ENCODE results near the gene GJB2. TPM values are rescaled to one million over a fixed set of nuclear protein-coding genes. Genes with fewer than 3 reads are reported as not detected.

GJB2 gene
- polyA plus RNA-seq, 3 donors from 2014 or later, result not detected

DNA sequence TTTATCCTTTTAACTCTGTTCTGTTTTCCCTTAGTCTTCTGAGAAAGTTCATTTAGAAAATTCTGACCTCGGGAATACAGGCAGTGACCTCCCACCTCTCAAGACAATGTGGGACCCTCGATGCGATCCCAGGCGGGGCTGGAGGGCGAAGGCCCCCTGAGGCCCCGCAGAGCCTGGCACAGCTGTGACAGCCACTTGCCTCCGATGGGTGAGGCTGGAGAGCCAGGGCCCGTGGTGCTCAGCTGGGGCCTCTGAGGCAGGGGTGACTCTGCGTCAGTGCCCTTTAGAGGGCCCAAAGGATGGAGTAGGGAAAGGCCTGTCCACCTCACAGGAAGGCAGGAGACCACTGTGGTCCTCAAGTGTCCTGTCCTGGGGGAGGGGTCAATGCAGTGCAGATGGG is 42.2 kb downstream of the GJB2 start:
- H3K36me3 Mint-ChIP-seq, result no peaks in the 10 kb centered on the region
- peaks cover 8 to 19% (median 10%) of the 10 kb centered on the region in 3 donors for H3K27me3 Mint-ChIP-seq (ENCODE audit: low read depth in 3 of 3)
- H3K4me1 Mint-ChIP-seq, result no peaks in the 10 kb centered on the region
- no peaks in the 10 kb centered on the region for H3K9me3 Mint-ChIP-seq
- H3K27ac Mint-ChIP-seq, result no peak overlapping the region
- H3K4me3 Mint-ChIP-seq, result no peak overlapping the region
- no peak for DNase-seq

DNA sequence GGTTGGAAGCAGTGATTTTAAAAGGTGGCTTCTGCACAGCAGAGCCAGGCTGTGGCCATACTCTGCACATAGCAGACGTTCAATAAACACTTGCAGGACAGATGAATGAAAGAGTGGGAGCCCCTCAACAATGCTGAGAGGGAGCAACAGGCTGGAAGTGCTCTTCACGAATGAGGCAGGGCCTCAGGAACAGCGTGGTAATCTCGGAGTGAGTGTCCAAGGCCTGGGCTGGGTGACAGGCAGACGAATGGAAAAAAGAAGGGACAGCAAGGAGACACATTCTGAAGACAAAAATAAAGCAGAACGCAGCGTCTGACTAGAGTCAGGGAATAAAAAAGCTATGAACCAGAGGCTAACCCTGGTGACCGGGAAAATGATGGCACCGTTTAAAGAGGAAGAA is 43.0 kb downstream of the GJB2 start:
- no peak for DNase-seq
- Mint-ChIP-seq H3K36me3 (no peaks in the 10 kb centered on the region), H3K4me1 (no peaks in the 10 kb centered on the region), H3K27me3 (ENCODE audit: low read depth in 3 of 3) (peaks cover 8 to 15% (median 10%) of the 10 kb centered on the region in 3 donors), H3K4me3 (no peak overlapping the region), H3K27ac (no peak overlapping the region), H3K9me3 (no peaks in the 10 kb centered on the region)

DNA sequence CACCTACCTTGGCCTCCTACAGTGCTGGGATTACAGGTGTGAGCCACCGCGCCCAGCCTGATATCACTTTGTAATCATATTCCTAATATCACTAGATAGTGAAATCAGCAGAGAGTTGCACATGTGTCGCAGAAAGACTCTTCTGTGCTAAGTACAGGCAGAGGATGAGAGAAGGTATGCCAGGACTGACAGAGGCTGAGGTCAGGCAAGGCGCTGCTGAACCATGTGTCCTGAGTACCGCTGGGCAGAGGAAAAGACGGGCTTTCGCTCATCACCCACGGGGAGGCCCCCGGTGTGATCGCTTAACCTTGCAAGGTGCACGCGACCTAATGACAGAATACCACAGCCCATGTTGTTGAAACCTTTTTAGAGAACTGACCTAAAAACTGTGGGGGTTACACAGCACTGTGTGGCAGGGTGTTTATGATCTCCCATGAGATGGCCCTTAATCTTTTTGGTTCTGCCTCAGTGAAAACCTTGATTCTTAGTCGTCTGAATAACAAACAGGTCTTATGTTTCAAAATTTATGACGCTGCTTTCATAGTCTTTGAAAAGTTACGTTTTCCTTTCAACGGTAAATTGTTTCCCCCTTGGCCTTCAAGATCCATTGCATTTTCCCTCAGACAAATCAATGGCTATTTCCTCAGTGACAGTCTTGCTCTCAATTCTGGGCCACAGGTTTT is 44.1 kb downstream of the GJB2 start:
- Mint-ChIP-seq H3K27ac (no peak overlapping the region), H3K4me3 (no peak overlapping the region), H3K36me3 (peaks cover 0 to 1% (median 0%) of the 10 kb centered on the region in 3 donors), H3K9me3 (no peaks in the 10 kb centered on the region), H3K27me3 (ENCODE audit: low read depth in 3 of 3) (peaks cover 8 to 13% (median 8%) of the 10 kb centered on the region in 3 donors), H3K4me1 (no peaks in the 10 kb centered on the region)
- DNase-seq, result no peak

DNA sequence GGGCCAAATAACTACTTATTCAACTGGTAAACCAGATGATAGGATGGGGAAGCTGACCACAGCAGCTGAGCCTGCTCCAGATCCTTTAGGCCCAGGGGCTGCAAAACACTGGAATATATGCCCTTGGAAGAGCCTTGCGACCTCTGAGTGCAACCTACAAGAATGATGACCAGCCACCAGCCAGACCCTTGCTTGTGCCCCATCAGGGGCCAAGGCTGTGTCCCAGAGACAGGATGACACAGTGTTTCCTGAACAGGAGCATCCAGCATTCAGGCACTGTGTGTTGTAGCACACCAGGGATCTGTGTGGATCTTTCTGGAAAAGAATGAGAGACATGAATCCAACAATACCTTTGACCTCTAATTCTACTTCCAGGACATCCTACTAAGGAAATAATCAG is 46.4 kb downstream of the GJB2 start:
- no peaks in the 10 kb centered on the region for H3K9me3 Mint-ChIP-seq
- no peak overlapping the region for H3K27ac Mint-ChIP-seq
- no peak overlapping the region for H3K4me3 Mint-ChIP-seq
- peaks cover 0 to 4% (median 0%) of the 10 kb centered on the region in 3 donors for H3K36me3 Mint-ChIP-seq
- peaks cover 1 to 8% (median 7%) of the 10 kb centered on the region in 3 donors for H3K27me3 Mint-ChIP-seq (ENCODE audit: low read depth in 3 of 3)
- no peak for DNase-seq
- H3K4me1 Mint-ChIP-seq, result no peaks in the 10 kb centered on the region

DNA sequence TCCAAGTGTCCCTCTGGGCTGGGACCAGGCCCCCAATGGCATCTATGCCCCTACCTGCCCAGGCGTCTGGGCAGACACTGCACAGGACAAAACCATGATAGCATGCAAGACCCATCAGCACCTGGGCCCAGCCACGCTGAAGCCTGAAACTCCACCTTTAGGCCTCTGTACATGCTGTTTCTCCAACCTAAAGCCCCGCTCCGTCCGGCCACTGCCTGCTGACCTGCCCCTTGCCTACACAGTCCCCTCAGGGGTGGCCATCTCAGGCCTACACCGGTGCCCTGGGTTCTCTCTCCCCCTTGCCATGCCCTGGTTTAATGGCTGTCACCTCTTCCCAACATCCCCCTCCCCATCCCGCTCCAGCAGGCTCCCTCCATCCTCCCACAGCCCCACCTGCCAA is 47.2 kb downstream of the GJB2 start:
- peaks cover 3 to 11% (median 7%) of the 10 kb centered on the region in 3 donors for H3K27me3 Mint-ChIP-seq (ENCODE audit: low read depth in 3 of 3)
- H3K36me3 Mint-ChIP-seq, result peaks cover 0 to 4% (median 0%) of the 10 kb centered on the region in 3 donors
- H3K27ac Mint-ChIP-seq, result no peak overlapping the region
- no peak for DNase-seq
- H3K9me3 Mint-ChIP-seq, result no peaks in the 10 kb centered on the region
- H3K4me3 Mint-ChIP-seq, result no peak overlapping the region
- H3K4me1 Mint-ChIP-seq, result no peaks in the 10 kb centered on the region

DNA sequence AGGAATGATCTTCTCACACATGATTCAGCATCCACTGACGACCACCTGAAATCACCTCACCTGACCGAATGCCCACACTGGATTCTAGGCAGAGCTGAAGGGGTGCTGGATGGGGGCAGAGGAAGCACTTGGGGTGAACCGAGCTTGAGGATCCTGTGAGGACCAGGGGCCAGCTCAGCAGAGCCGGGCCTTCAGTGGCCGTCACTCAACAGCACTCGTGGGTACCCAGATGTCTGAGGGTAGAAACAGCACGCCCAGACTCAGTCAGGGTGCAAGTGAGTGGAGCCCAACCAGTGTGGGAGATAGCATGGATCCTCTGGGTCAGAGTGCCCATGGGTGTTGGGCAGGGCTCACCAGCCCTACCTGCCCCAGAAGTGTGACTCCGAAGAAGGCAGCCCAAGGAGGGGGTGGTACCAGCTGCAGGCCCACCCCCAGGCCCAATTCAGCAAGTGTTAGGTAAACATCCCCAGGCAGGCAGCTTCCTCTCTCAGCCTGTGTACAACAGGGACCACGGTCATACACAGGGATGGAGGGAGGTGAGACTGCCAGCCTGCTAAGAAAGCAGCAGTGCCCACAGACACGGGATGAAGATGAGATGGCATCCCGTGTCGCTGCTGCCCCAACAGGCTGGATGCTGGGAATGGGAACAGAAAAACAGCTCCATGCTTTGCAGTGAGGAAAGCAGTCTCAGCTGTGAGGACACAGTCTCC is 48.4 kb downstream of the GJB2 start:
- Mint-ChIP-seq H3K4me1 (no peaks in the 10 kb centered on the region), H3K27ac (no peak overlapping the region), H3K4me3 (no peak overlapping the region), H3K9me3 (no peaks in the 10 kb centered on the region), H3K36me3 (peaks cover 0 to 4% (median 0%) of the 10 kb centered on the region in 3 donors), H3K27me3 (ENCODE audit: low read depth in 3 of 3) (peaks cover 3 to 11% (median 6%) of the 10 kb centered on the region in 3 donors)
- no peak for DNase-seq

DNA sequence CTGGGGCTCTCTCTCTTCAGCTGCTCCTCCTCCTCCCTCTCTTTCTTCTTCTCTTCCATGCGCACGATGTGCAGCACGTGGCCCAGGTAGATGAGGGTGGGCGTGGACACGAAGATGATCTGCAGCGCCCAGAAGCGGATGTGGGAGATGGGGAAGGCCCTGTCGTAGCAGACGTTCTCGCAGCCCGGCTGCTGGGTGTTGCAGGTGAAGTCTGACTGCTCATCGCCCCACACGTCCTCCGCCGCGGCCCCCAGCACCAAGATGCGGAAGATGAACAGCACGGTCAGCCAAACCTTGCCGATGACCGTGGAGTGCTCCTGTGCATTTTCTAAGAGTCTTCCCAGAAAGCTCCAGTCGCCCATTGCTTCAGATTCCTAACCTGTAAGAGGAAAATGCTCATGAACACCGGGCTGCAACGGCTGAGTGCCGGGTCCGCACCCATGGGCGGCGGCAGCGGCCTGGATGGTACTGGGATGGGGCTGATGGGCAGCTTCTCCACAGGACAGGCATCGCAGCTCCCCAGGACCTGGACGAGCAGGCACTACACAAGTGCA is 49.7 kb downstream of the GJB2 start:
- no peaks in the 10 kb centered on the region for H3K4me1 Mint-ChIP-seq

DNA sequence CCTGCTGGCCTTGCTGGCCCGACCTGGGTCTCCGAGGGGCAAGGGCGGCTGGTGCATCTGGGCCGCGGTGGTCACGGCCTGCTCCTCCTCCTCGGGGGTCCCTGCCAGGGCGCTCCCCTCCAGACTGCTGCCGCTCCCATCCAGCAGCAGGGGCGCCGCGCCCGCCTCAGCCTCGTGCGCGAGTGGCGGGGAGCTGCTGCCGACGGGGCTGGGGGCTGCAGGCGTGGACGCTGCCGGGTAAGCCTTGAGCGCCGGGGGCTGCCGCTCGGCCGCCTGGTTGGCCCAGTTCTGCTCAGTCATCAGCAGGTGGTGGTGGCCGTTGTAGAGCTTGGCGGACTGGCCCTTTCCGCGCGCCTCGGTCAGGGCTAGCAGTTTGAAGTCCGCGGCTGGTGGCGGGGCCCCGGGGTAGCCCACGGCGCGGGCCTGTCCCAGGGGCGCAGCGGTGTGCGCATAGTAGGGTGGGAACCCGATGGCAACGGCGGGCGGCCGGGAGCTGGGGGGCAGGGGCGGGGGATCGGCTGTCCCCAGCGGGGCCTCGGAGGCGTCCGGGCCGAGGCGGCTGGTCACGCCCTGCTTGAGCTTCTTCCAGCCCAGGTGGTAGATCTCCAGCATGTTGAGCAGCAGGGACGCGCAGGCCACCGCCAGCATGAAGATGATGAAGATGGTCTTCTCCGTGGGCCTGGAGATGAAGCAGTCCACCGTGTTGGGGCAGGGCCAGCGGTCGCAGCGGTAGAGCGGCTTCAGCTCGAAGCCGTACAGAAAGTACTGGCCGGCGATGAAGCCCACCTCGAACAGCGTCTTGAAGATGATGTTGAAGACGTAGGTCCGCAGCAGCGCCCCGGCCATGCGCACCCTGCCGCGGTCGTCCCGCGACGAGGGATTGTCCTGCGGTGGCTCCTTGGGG is 50.5 kb downstream of the GJB2 start:
- Mint-ChIP-seq H3K4me1 (no peaks in the 10 kb centered on the region), H3K27ac (no peak overlapping the region), H3K4me3 (no peak overlapping the region), H3K27me3 (ENCODE audit: low read depth in 3 of 3) (peaks cover 4 to 13% (median 6%) of the 10 kb centered on the region in 3 donors), H3K36me3 (peaks cover 0 to 4% (median 0%) of the 10 kb centered on the region in 3 donors), H3K9me3 (no peaks in the 10 kb centered on the region)
- DNase-seq, result no peak

More for the DNA sequence above, 49.7 kb downstream of the GJB2 start:
- no peak overlapping the region for H3K4me3 Mint-ChIP-seq
- H3K27ac Mint-ChIP-seq, result no peak overlapping the region
- peaks cover 3 to 11% (median 3%) of the 10 kb centered on the region in 3 donors for H3K27me3 Mint-ChIP-seq (ENCODE audit: low read depth in 3 of 3)
- H3K36me3 Mint-ChIP-seq, result peaks cover 0 to 4% (median 0%) of the 10 kb centered on the region in 3 donors
- no peak for DNase-seq
- no peaks in the 10 kb centered on the region for H3K9me3 Mint-ChIP-seq

DNA sequence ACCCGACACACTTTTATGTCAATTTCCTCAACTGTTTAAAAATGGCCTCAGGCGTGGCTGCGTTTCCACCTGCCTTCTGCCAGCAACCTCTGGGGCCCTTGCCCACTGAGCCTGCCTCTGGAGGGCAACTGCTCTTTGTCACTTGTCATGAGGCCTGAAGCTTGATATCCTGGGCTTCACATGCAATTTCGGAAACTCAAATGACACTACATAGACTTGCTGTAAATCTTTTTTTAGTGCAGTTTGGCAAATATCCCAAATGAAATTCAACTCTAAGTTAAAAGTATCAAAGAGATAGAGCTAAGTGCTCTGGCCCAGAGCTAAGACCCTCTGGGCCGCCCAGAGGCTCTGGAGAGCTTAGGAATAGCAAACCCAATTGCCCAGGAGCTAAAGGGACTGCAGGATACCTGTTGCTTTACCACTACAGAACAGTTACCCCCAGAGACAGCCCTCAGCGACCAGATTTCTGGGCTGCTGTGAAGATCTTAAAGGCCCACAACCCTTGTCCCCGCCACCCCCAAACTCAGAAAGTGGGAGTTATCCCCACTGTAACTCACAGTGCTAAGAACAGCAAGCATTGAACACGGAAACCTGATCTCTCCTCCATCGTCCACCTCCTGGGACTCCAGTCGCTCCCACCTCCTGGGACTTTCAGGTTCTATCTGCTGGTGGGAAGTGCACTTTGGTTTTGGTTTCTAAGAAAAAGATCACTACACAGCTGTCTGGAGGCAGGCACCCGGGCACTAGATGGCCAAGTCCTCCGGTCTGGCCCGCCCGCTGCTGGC is 51.3 kb downstream of the GJB2 start:
- Mint-ChIP-seq H3K4me3 (no peak overlapping the region), H3K9me3 (no peaks in the 10 kb centered on the region), H3K27ac (no peak overlapping the region), H3K4me1 (no peaks in the 10 kb centered on the region), H3K36me3 (peaks cover 0 to 4% (median 0%) of the 10 kb centered on the region in 3 donors), H3K27me3 (ENCODE audit: low read depth in 3 of 3) (peaks cover 4 to 14% (median 6%) of the 10 kb centered on the region in 3 donors)
- no peak for DNase-seq

DNA sequence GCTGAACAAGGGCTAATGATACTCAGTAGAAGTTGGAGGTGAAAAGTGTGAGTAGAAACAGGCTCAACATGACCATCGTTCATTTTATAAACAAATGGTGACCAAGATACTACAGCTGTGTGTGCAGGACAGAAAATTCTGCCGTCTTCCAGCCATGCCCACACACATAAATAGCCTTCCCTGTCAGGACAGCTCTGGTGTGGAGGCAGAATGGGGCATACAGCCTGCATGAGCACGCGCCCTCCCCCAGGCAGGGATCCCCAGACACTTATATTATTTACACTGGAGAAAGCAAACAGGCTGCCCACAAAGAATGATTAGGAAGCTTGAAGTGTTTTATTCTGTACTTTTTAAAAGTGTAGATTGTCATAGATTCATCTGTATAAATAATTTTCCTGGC is 52.3 kb downstream of the GJB2 start:
- no peak for DNase-seq
- Mint-ChIP-seq H3K27me3 (ENCODE audit: low read depth in 3 of 3) (peaks cover 4 to 14% (median 6%) of the 10 kb centered on the region in 3 donors), H3K9me3 (no peaks in the 10 kb centered on the region)

DNA sequence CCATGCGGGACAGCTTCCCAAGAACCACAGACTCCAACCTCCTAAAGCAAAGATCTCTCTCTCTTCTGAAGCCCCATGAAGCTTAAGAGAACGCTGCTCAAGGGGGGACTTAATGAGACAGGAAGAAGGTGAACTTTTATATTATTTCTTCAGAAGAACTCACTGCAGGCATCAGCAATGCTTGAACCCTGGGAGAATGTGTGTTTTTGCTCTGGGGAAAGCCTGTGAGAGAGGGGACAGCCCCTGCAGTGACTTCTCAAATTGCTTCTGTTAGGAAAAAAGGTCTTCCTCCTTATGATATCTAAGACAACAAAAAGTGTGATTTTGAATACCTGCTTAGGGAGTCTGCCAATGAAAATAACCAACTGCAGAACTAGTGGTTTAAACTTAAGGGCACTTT is 54.9 kb downstream of the GJB2 start:
- Mint-ChIP-seq H3K4me1 (no peaks in the 10 kb centered on the region), H3K27me3 (ENCODE audit: low read depth in 3 of 3) (peaks cover 6 to 14% (median 11%) of the 10 kb centered on the region in 3 donors), H3K27ac (no peak overlapping the region), H3K36me3 (no peaks in the 10 kb centered on the region), H3K9me3 (no peaks in the 10 kb centered on the region), H3K4me3 (no peak overlapping the region)
- DNase-seq, result no peak

More for the DNA sequence above, 52.3 kb downstream of the GJB2 start:
- no peaks in the 10 kb centered on the region for H3K4me1 Mint-ChIP-seq
- peaks cover 0 to 4% (median 0%) of the 10 kb centered on the region in 3 donors for H3K36me3 Mint-ChIP-seq
- H3K4me3 Mint-ChIP-seq, result no peak overlapping the region
- no peak overlapping the region for H3K27ac Mint-ChIP-seq

Measured in immature natural killer cell (primary cell).